GM19395 (cell line): ENCODE results near the gene B4GALNT4.
"Not testable (repeated sequence)": the region's sequence is repeated elsewhere in the genome, so short reads cannot be mapped to it uniquely, and the experiment has no call there.

ENCODE experiments used
- ATAC-seq: cut with Tn5 transposase; IDR thresholded peaks from one replicate; pipeline ENCODE4 v1.9.1; 2021; ENCODE audit warnings: mild to moderate bottlenecking, moderate library complexity; ENCODE audit not compliant: unreplicated experiment

B4GALNT4 gene

GRCh38 chr11:369336-370018 is at the start of gene B4GALNT4:
Gene B4GALNT4, plus strand, starts transcription at chr11:369499. Its CDS starts 305 bp downstream, at chr11:369804.
- ATAC-seq = no peak

GRCh38 chr11:319888-320273 is 49.4 kb upstream of the B4GALNT4 start:
- not testable (repeated sequence) for ATAC-seq

- no peak for ATAC-seq
Observed at GRCh38 chr11:324156-324555, 45.1 kb upstream of the B4GALNT4 start.

GRCh38 chr11:324593-325517 is 44.4 kb upstream of the B4GALNT4 start:
- not testable (repeated sequence) for ATAC-seq

- no peak for ATAC-seq
Observed at GRCh38 chr11:325796-326591, 43.3 kb upstream of the B4GALNT4 start.

GRCh38 chr11:326592-326841 is 42.8 kb upstream of the B4GALNT4 start:
- no peak for ATAC-seq

- ATAC-seq = peak; percentile 70
Observed at GRCh38 chr11:326842-327580, 42.3 kb upstream of the B4GALNT4 start.

GRCh38 chr11:327581-327923 is 41.7 kb upstream of the B4GALNT4 start:
- no peak for ATAC-seq

- ATAC-seq = no peak
Observed at GRCh38 chr11:328012-328411, 41.3 kb upstream of the B4GALNT4 start.

- not testable (repeated sequence) for ATAC-seq
Observed at GRCh38 chr11:328516-329100, 40.7 kb upstream of the B4GALNT4 start.

- ATAC-seq = no peak
Observed at GRCh38 chr11:329886-330253, 39.4 kb upstream of the B4GALNT4 start.

GRCh38 chr11:330307-330693 is 39.0 kb upstream of the B4GALNT4 start:
- no peak for ATAC-seq

GRCh38 chr11:330694-331357 is 38.5 kb upstream of the B4GALNT4 start:
- ATAC-seq = no peak

- ATAC-seq = no peak
Observed at GRCh38 chr11:331358-332060, 37.8 kb upstream of the B4GALNT4 start.

- ATAC-seq = no peak
Observed at GRCh38 chr11:332651-333480, 36.4 kb upstream of the B4GALNT4 start.

- ATAC-seq = not testable (repeated sequence)
Observed at GRCh38 chr11:333616-334263, 35.6 kb upstream of the B4GALNT4 start.

- ATAC-seq = no peak
Observed at GRCh38 chr11:334264-334994, 34.9 kb upstream of the B4GALNT4 start.
